T-helper 9 cell (primary cell): ENCODE data around the gene GALNT7.

Experiments
- DNase-seq: peaks from one replicate; pipeline ENCODE4 v3.0.0-alpha.2; 2020

GALNT7 gene

GRCh38 chr4:173314715-173315114, 146.1 kb downstream of the GALNT7 start:
- DNase-seq = no peak

GRCh38 chr4:173316060-173316459, 147.4 kb downstream of the GALNT7 start:
- DNase-seq = no peak

GRCh38 chr4:173317004-173317403, 148.4 kb downstream of the GALNT7 start:
- DNase-seq = no peak

GRCh38 chr4:173318240-173318639, 149.6 kb downstream of the GALNT7 start:
- no peak for DNase-seq

- no peak for DNase-seq
These were observed 150.1 kb downstream of the GALNT7 start for GRCh38 chr4:173318648-173319211.

GRCh38 chr4:173319696-173320095, 151.1 kb downstream of the GALNT7 start:
- DNase-seq = no peak

GRCh38 chr4:173325007-173325736, 156.6 kb downstream of the GALNT7 start:
- DNase-seq = no peak

GRCh38 chr4:173328236-173328901, 159.8 kb downstream of the GALNT7 start:
- no peak for DNase-seq

- no peak for DNase-seq
These were observed 162.0 kb downstream of the GALNT7 start for GRCh38 chr4:173330590-173330989.

GRCh38 chr4:173332021-173332487, 163.4 kb downstream of the GALNT7 start:
- DNase-seq = no peak

GRCh38 chr4:173332963-173333657, 164.5 kb downstream of the GALNT7 start:
- peak; percentile 5 for DNase-seq

GRCh38 chr4:173333658-173334084, 165.1 kb downstream of the GALNT7 start:
- DNase-seq = peak; percentile 38

GRCh38 chr4:173334085-173334890, 165.7 kb downstream of the GALNT7 start, which contains the start of gene HMGB2:
HMGB2 (minus strand) TSS chr4:173334358; CDS start chr4:173333649, 709 bp downstream.
- peak; percentile 99 for DNase-seq

- DNase-seq = peak; percentile 12
These were observed 166.5 kb downstream of the GALNT7 start for GRCh38 chr4:173334891-173335752.

GRCh38 chr4:173337463-173337862, 168.9 kb downstream of the GALNT7 start:
- no peak for DNase-seq

GRCh38 chr4:173343832-173344397, 175.3 kb downstream of the GALNT7 start:
- DNase-seq = no peak

GRCh38 chr4:173345648-173346047, 177.0 kb downstream of the GALNT7 start:
- DNase-seq = no peak

- DNase-seq = no peak
These were observed 177.5 kb downstream of the GALNT7 start for GRCh38 chr4:173346074-173346473.

GRCh38 chr4:173347467-173347866, 178.9 kb downstream of the GALNT7 start:
- no peak for DNase-seq

- DNase-seq = no peak
These were observed 189.3 kb downstream of the GALNT7 start for GRCh38 chr4:173357939-173358338.
